Stimulated activated CD4-positive, alpha-beta T cell treated with anti-CD3 and anti-CD28 coated beads, Interleukin-4, amount 100 ng/mL, for 1 hour (primary cell): Measurements from ENCODE around the gene FMNL3.
"Not testable (repeated sequence)": the region's sequence is repeated elsewhere in the genome, so short reads cannot be mapped to it uniquely, and the experiment has no call there.

Source experiments
- DNase-seq: peaks from one replicate; pipeline ENCODE4 v3.0.0-alpha.2; 2020

Gene FMNL3

DNA sequence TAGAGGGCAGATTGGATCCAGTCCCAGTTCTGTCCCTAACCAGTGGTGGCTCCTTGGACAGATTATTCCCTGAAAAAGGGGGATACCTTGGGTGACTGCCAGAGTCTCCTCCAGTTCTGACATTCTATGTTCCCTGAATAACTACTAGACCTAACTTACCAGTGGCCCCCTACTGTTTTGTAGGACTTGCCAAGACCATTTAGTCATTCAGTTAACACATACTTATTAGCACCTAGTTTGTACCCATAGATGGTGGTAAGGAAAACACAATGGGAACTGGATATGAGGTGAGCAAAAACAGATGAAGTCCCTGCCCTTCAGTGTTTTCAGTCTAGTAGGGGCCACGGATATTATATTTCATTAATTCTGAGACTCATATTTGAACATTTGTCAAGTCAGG lies 80.4 kb downstream of the FMNL3 start:
- DNase-seq: no peak

DNA sequence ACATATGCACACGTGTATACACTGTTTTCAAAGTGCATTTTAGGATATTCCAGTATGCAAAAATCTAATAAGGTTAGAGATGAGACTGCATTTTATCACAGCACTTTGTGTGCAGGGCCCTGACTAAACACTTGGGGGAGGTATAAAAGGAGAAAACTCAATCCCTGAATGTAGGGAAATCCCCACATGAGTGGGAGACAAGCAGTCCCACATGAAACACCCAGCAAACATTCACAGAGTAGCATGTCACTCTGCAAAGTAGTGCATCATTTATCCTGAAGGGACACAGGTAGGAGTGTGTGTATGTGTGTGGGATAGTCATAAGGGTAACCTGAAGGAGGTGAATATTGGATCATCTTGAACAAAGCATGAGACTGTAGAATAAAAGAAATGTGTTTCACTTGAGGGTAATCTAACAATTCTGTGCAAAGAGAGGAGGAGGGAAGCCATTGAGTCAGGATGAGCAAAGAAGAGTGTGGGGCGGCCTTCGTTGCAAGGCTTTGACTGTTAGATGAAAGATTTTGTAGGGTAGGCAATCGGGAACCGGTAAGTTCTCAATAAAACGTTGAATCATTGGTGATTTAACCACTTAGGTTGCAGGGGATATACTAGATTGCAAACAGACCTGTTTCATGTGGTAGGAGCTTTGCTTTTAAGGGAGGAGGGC lies 80.9 kb downstream of the FMNL3 start:
- DNase-seq: peak; percentile 29

DNA sequence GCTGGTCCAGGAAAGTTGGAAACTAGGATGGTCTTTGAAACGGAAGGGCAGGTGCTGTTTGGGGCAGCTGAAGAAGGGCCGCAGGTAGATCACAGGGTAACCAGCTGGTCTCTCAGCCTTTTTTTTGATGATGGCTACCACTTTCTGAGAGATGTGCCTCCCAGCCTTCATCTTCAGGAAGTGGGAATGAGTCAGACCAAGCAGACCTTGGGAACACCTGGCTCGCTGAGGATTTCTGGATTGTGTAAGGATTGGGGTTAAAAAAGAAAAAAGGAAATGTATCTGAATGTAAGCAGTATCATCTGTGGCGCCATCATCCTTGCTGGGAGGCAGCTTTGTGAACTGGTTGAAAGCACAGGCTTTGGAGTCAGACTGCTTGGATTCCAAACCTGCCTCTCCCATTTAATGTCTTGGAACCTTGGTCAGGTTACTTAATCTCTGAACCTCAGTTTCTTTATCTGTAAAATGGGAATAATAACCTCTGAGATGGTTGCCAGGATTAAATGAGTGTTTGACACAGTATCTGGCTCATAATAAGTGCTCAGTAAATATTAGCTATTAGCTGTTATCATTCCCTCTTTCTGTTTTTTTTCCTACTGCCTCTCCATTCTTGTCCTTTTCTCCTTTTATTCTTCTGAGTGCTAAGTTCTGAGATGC lies 82.2 kb downstream of the FMNL3 start:
- DNase-seq: no peak

DNA sequence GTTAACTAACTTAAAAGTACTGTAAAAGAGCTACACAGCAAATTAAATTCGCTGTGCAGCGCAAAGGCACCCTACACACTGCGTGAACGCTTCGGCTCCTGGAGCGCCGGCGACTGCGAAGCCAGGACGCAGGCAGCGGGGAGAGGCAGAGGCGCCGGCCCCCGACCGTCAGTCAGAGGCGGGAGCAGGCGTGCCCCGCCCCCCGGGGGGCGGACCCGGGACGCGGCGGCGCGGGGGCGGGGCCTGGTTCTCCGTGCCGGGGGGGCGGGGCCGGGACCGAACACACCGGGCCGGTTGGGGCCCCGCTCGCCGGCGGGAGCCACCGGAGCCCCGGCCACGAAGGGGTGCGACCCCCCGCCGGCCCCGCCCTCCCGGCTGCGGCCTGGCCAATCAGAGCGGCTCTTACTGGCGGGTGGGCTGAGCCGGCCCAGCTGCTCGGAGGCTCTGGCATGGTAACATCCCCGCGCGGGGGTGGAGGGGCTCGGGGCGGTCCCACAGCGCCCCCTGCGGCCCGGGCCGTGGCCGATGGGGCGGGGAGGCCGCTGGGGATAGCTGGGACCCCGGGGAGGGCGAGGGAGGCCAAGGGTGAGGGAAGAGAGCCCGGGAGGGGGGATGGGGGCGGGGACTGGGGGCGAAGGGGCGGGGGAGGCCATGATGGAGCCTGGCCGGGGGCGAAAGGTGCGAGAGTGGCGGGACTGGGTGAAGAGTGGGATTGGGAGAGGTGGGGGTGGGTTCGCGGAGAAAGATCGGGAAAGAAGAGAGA lies 83.9 kb downstream of the FMNL3 start, which contains the start of gene PRPF40B:
Gene PRPF40B, plus strand, starts transcription at position 420 of the 763 bp plus-strand sequence. Its CDS starts 30 bp downstream, at position 450.
- peak; percentile 85 for DNase-seq

DNA sequence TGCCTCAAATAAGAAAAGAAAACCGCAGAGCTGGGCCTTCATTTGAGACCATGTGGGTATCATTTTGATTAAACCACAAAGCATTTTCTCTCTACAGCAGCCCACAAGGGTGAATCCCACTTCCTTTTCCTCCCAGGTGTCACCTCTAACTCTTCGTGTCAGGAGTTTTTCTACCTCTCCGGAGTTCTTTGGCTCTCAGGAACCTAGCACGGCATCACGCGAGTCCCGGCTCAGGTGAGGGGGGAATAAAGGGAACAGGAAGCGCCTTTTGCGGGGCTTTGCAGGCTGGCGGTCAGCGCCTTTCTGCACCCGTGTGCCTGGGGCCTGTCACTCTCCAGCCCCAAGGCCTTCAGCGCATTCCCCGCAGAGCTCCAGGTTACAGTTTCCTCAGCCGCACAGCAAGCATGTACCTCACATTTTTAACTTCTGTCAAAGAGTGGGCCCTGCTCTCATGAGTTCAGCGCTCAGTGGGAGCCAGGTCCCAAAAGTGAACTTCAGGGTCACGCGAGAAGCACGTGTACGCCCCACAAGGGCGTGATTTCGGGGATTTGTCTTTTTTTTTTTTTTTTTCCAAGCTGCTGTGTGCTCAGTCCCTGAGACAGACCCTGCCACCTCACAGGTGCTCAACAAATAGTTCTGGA lies 84.6 kb downstream of the FMNL3 start:
- peak; percentile 32 for DNase-seq

DNA sequence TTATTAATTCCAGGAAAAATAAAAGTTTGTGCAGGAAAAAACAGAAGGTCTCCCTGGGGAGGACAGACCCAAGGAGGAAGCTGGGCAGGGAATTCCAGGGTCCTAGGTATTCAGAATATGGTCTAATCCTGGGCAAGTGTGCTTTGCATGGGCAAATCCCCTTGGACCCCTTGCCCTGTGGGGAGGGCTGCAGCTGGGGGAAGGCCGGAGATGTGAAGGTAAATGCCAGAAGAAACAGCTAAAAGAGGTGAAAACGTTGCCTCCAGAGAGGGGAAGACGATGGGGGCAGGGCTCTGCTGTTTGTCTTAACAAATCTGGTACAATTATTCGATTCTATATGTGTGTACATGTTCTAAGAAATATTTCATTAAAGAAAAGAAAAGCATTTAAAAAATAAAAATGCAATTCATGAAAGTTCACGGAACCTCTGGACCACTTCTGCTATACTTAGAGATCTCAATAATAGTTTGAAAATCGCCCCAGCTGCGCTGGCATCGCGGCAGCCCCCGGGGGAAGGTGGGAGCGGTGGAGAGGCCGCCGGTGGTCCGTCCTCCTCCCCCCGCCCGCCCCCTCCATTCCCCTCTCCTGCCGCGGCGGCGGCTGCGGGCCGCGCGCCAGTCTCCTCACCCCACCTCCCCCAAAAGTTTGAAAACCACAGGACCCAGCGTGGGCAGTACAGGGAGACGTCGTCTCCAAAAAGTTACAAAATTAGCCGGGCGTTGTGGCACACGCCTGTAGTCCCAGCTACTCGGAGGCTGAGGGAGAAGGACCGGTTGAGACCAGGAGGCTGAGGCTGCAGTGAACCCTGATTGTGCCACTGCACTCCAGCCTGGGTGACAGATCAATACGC lies 85.3 kb downstream of the FMNL3 start:
- DNase-seq: no peak

DNA sequence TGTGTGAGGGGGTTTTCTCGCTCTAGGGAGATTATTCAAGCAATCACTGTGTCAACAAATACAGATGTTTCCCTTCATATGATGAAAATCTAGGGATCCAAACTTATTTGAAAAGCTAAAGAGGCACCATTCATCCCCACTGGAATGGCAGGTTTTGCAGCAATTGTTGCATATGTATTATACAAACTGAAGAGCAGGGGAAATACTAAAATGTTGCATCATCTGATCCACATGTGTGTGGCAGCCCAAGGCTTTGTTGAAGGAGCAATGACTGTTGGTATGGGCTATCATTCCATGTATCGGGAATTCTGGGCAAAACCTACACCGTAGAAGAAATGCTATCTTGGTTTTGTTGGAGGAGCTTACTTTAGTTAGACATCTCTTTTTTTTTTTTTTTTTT lies 87.9 kb downstream of the FMNL3 start:
- DNase-seq: no peak

DNA sequence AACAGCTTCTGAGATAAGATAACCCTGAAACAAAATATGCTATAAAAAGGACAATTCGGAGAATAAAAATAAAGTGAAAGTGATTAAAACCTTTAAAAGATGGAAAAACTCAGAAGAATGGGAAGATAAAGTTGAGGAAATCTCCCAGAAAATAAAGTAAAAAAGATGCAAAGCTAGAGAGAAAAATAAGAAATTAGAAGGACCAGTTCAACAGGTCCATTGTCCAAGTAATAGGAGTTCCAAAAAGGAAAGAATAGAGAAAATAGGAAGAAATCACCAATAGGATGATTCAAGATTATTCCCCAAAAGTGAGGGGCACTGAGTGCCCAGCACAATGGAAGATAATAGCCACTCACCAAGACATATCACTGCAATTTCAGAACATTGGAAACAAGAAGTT lies 88.6 kb downstream of the FMNL3 start:
- DNase-seq: no peak

DNA sequence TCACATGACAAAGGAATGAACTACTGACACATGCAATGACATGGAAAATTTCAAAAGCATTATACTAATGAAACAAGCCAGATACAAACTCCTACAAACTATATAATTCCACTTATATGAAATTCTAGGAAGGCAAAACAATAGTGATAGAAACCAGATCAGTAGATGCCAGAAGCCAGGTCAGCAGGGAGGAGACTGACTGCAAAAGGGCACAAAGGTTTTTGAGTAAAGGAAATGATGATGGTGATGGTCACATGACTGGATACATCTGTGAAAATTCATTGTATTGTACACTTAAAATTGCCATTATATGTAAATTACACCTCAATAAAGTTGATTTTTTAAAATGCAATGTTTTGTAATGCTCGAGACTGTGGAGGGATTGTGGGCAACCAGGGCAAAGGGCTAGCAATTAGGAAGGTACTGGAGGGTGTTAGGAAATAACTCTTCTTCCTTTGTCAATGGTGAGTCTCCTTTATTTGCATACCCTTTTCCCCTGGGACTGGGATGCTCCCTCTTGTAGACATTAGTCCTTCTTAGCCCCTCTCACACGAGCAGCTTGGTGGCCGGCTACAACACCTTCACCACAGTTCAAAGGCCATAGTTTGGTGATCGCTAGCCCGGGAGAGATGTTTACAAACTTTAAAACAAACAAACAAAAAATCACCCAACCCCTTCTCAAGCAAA lies 90.5 kb downstream of the FMNL3 start:
- no peak for DNase-seq

DNA sequence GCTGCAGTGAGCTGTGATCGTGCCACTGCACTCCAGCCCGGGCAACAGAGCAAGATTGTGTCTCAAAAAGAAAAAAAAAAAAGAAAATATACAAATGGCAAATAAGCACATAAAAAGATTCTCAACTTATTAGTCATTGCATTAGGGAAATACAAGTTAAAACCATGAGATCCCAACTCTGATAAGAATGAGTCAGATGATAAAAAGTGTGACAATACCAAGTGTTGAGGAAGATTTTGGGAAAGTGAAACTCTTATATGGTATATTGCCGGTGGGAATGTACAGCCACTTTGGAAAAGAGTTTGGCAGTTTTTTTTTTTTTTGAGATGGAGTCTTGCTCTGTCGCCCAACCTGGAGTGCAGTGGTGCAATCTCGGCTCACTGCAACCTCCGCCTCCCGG lies 91.5 kb downstream of the FMNL3 start:
- DNase-seq: no peak

DNA sequence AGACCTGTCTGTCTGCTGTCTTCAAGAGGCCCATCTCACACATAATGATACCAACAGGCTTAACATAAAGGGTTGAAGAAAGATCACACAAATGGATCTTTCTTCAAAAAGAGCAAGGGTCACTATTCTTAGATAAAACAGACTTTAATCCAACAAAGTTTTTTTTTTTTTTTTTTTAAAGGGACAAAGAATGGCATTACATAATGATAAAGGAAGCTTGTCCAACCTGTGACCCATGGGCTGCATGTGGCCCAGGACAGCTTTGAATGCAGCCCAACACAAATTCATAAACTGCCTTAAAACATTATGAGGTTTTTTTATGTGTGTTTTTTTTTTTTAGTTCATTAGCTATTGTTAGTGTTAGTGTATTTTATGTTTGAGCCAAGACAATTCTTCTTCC lies 95.0 kb downstream of the FMNL3 start:
- no peak for DNase-seq

DNA sequence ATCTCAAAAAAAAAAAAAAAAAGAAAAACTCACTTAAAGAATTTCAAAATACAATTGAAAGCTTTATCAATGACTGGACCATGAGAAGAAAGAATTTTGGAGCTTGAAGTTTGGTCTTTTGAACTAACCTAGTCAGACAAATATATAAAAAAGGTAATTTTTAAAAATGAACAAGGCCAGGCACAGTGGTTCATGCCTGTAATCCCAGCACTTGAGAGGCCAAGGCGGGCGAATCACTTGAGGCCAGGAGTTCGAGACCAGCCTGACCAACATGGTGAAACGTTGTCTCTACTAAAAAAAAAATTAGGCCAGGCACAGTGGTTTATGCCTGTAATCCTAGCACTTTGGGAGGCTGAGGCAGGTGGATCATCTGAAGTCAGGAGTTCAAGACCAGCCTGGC lies 96.4 kb downstream of the FMNL3 start:
- DNase-seq: not testable (repeated sequence)

DNA sequence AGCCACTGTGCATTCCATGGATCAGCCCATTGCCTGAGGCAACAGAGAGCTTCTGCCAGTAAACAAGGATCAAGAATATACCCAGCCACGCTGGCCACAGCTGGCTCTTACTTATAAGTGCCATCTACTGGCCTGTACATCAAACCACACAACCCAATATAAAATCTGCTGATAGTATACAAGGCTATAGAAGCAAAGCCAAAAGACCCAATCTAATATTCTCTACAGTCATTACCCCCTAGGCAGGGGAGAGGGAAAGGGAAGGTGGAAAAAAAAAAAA lies 97.4 kb downstream of the FMNL3 start:
- no peak for DNase-seq

DNA sequence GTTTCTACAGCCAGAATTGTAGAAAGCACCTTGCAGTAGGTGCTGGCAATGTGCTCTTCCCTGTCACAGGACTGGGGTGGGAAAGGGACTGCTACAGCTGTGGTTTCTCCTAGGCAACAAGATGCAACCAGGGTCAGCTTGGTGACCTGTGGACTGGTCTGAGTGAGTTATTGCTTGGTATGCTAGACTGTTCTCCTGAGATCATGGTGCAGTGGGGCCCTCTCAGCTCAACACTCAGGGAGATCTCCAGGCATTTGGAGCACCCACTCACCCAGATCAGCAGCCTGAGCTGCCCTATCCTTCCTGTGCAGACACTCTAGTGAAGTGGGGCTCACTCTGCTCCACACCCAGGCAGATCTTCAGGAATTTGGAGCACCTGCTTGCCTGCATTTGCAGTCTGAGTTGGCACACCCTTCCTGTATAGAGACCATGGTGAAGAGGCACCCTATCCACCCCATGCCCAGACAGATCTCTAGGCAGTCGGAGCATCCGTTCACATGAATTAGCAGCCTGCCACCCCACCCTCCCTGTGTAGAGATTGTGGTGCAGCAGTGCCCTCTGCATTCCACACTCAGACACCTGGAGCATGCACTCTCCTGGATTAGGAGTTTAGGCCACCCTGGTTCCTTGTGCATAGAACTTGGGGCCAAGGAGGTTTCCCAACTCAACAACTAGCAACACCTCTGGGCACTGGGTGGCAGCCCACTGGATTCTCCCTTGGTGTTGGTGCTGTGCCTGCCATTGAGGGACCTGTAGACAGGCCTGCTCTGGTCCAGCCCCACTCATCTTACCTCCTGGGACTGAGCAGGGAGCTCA lies 97.9 kb downstream of the FMNL3 start:
- DNase-seq: no peak

DNA sequence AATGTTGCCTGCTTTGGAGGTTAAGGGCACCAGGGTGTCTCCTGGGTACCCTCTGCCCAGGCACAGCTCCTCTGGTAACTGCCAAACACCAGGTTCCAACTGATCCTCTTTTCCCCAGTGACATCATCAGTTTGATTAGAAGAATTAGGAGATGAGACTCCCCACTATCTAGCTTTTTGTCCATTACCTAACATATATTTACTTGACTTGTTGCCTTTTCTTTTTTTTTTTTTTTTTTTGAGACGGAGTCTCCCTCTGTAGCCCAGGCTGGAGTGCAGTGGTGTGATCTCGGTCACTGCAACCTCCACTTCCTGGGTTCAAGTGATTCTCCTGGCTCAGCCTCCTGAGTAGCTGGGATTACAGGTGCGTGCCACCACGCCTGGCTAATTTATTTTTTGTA lies 101.7 kb downstream of the FMNL3 start, which contains the start of gene FAM186B:
Gene FAM186B, minus strand, starts transcription at position 101 of the 400 bp plus-strand sequence. CDS start 162 bp downstream, outside the sequence.
- not testable (repeated sequence) for DNase-seq

DNA sequence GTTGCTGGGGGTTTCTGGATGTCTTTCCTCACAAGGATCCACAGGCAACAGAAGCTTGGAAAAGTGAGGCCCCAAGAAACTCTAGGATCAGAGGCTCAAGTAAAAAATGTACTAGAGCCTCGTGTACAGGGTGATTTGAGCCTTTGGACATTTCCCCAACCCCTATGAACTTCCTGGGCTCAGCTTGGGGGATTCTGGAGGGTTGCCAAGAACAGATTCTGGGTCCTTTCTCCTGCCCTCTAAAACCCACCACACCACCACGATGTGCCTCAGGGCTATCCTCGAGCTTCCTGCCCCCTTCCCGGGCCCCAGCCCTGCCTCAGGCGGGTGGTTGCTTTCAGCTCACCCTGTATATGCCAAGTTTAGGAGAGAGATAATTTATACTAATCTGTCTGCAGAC lies 102.3 kb downstream of the FMNL3 start:
- DNase-seq: no peak

DNA sequence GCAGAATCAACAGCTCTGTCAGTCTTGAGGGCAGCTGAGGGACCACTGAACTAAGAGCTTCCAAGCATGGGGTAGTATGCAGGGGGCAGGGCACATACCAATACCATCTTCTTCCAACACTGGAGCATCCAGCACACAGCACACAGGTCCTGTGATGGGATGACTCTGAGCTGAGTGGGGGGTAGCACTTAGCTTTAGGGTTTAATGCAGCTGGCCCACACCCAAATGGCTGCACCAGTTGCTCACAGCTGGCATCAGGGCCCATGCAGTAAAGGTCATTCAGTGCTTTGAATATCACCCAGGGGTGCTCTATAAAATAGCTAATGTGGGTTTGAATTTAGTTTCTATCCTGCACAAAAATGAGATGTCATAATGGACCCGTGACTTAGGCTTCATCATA lies 103.5 kb downstream of the FMNL3 start:
- DNase-seq: no peak

DNA sequence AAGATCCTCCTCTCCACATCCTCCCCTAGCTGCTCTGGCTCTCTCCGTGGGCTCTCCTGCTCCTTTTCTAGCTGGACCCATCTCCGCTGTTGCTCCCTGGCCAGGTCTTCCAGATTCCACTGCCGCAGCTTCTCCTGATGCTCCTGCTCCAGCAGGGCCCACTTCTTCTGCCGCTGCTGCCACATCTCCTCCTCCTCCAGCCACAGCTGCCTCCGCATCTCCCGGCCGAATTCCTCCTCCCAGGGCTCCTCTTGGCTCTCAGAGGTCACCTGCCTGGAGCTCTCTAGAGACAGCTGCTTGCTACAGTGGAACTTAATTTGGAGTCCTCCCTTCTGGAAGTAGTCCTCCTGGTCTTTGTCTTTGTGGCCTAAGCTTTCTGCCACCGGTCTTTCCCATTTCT lies 107.2 kb downstream of the FMNL3 start:
- DNase-seq: no peak

DNA sequence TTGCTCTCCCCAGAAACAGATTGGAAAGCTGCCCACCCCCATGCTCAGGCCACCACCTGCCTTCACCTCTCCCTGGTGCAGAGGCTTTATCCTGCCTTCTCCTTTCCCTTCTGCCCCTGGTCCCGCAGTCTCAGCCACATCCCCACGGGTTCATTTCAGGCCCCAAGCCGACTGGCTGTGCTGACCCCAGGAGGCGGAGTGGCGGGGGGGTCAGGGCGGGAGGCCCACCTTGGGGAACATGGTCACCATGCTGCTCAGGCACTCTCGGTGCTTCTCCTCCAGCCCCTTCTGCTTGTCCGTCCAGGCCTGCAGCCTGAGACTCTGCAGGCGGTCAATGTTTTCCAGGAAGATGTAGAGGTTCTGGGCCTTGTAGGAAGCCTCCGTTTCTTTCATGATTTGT lies 108.7 kb downstream of the FMNL3 start:
- no peak for DNase-seq

DNA sequence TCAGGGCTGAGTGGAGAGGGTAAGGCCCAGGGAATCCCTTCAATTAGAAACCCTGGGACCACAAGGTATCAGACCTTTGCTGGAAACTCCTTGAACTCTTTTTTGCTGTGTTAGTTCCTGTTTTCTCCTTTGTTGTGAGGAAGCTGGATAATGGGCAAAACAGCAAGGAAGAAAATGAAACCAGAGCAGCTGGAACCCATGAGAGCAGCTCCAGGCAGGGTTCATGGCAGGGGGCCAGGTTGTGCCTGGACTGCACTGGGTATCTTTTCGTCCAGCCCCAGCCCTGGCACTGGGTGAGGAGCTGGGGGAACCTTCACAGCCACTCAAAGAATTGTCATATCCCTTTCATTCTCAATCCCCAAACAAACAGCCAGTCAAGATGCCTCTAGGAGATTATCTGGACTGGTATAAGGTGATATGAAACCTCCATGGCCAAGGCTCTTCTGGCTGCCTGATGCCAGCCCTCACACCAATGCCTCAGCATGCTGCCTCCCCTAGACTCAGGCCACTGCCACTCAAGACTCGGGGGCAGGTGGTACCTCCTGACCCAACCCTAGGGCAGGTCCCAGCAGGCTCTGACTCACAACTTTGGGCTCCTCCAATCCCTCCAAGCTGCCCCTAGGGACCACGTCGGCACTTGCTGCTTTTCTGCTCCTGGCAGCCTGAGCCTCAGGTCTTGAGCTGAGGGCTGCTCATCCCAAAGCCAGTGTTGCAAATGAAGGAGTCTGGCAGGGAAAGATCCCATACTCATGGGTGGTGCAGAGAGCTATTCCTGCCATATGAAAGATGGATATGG lies 118.3 kb downstream of the FMNL3 start:
- DNase-seq: no peak
